Mesenchymal stem cell (in vitro differentiated cells and primary cell): ENCODE data around the gene PRKG1.

Source experiments
- DNase-seq: peaks from one replicate; pipeline ENCODE4 v3.0.0-alpha.2; 2013
- H2AFZ ChIP-seq: one replicate; pipeline ENCODE4 v1.6.1; 2013; ENCODE audit warnings: low read depth, mild to moderate bottlenecking, control low read depth, inconsistent platforms, low read length, moderate library complexity
- H2AK5ac ChIP-seq: 2 replicates; pipeline ENCODE4 v1.6.1; 2013; ENCODE audit warnings: low read length, moderate library complexity, mild to moderate bottlenecking, inconsistent platforms; ENCODE audit not compliant: severe bottlenecking
- H2BK120ac ChIP-seq: one replicate; pipeline ENCODE4 v1.6.1; 2013; ENCODE audit warnings: low read depth, mild to moderate bottlenecking, inconsistent platforms, low read length, moderate library complexity
- H2BK12ac ChIP-seq, 2 experiments: one replicate each; pipeline ENCODE4 v1.6.1; 2013; ENCODE audit warnings: inconsistent platforms in 2 of 2, low read length in 2 of 2, mild to moderate bottlenecking in 2 of 2, moderate library complexity in 2 of 2, control low read depth in 1 of 2
- H2BK15ac ChIP-seq: one replicate; pipeline ENCODE4 v1.6.1; 2013; ENCODE audit warnings: mild to moderate bottlenecking, low read depth, inconsistent platforms; ENCODE audit not compliant: poor library complexity, severe bottlenecking
- H2BK5ac ChIP-seq: 2 replicates; pipeline ENCODE4 v1.6.1; 2013; ENCODE audit warnings: low read depth, mild to moderate bottlenecking, low read length, control low read depth, inconsistent platforms; ENCODE audit not compliant: poor library complexity, severe bottlenecking
- H3K14ac ChIP-seq, 2 experiments: one replicate each; pipeline ENCODE4 v1.6.1; 2013; ENCODE audit warnings: inconsistent platforms in 2 of 2, low read length in 2 of 2, control low read depth in 1 of 2, mild to moderate bottlenecking in 1 of 2, moderate library complexity in 1 of 2
- H3K18ac ChIP-seq, 2 experiments: one replicate each; pipeline ENCODE4 v1.6.1; 2013; ENCODE audit warnings: inconsistent platforms in 2 of 2, low read length in 2 of 2, control low read depth in 1 of 2, low read depth in 1 of 2, mild to moderate bottlenecking in 1 of 2
- H3K23ac ChIP-seq, 2 experiments: one replicate each; pipeline ENCODE4 v1.6.1; 2013; ENCODE audit warnings: inconsistent platforms in 2 of 2, low read length in 2 of 2, mild to moderate bottlenecking in 2 of 2, moderate library complexity in 2 of 2, control low read depth in 1 of 2
- H3K27ac ChIP-seq: 2 replicates; pipeline ENCODE4 v1.5.1; 2013; ENCODE audit warnings: mild to moderate bottlenecking, moderate library complexity, low read length, control low read depth, inconsistent platforms; ENCODE audit not compliant: poor library complexity, severe bottlenecking
- H3K27me3 ChIP-seq, 2 experiments: 2 replicates each; pipeline versions ENCODE4 v1.6.1 to v1.7.0; 2013; ENCODE audit warnings: low read length in 2 of 2, mild to moderate bottlenecking in 2 of 2, moderate library complexity in 2 of 2, control low read depth in 1 of 2, inconsistent platforms in 1 of 2; ENCODE audit not compliant: control insufficient read depth in 1 of 2, insufficient read depth in 1 of 2
- H3K36me3 ChIP-seq, 2 experiments: 2 replicates each; pipeline versions ENCODE4 v1.6.1 to v1.7.0; 2013; ENCODE audit warnings: low read length in 2 of 2, control low read depth in 1 of 2, inconsistent platforms in 1 of 2, low read depth in 1 of 2, mild to moderate bottlenecking in 1 of 2; ENCODE audit not compliant: insufficient read depth in 2 of 2, control insufficient read depth in 1 of 2
- H3K4ac ChIP-seq, 2 experiments: one replicate each; pipeline ENCODE4 v1.6.1; 2013; ENCODE audit warnings: inconsistent platforms in 2 of 2, low read length in 2 of 2, mild to moderate bottlenecking in 2 of 2, moderate library complexity in 2 of 2, control low read depth in 1 of 2, low read depth in 1 of 2
- H3K4me1 ChIP-seq: 2 replicates; pipeline ENCODE4 v1.6.1; 2013; ENCODE audit warnings: low read depth, low read length, control low read depth; ENCODE audit not compliant: control insufficient read depth, insufficient read depth
- H3K4me2 ChIP-seq: 2 replicates; pipeline ENCODE4 v1.6.1; 2013; ENCODE audit warnings: low read length, mild to moderate bottlenecking, inconsistent platforms; ENCODE audit not compliant: poor library complexity, severe bottlenecking
- H3K4me3 ChIP-seq, 2 experiments: 2 replicates each; pipeline versions ENCODE4 v1.5.1 to v1.7.0; 2013; ENCODE audit warnings: low read length in 2 of 2, mild to moderate bottlenecking in 2 of 2, control low read depth in 1 of 2, low read depth in 1 of 2; ENCODE audit not compliant: insufficient read depth in 1 of 2
- H3K79me1 ChIP-seq: replicated peaks from 2 replicates; pipeline ENCODE4 v1.6.1; 2013; ENCODE audit warnings: mild to moderate bottlenecking, control low read depth, low read length, inconsistent platforms; ENCODE audit not compliant: poor library complexity, severe bottlenecking
- H3K9ac ChIP-seq: 2 replicates; pipeline ENCODE4 v1.7.0; 2013; ENCODE audit warnings: mild to moderate bottlenecking, low read length, moderate library complexity
- H3K9me3 ChIP-seq: 2 replicates; pipeline ENCODE4 v1.7.0; 2013; ENCODE audit warnings: mild to moderate bottlenecking, low read length; ENCODE audit not compliant: control insufficient read depth
- H4K8ac ChIP-seq: one replicate; pipeline ENCODE4 v1.6.1; 2013; ENCODE audit warnings: inconsistent platforms, mild to moderate bottlenecking, low read length, moderate library complexity
- H4K91ac ChIP-seq: one replicate; pipeline ENCODE4 v1.6.1; 2013; ENCODE audit warnings: mild to moderate bottlenecking, low read length, inconsistent platforms
- WGBS: methylation state at CpG from one replicate; pipeline ENCODE4 v1.1.7; 2013; ENCODE audit warnings: mixed read lengths; 5-methylcytosine and 5-hydroxymethylcytosine counted together

Gene PRKG1

GRCh38 chr10:51312817-51313216, 238.5 kb downstream of the PRKG1 start:
- no peak overlapping the region for H4K91ac ChIP-seq
- 83% methylated on average over 1 of the region's 2 CpGs for WGBS
- H3K4me3 ChIP-seq = no peak overlapping the region
- H3K4me2 ChIP-seq = no peak overlapping the region
- H2AK5ac ChIP-seq = no peak overlapping the region
- H3K9ac ChIP-seq = no peak overlapping the region
- no peak overlapping the region for H2BK5ac ChIP-seq
- no peak overlapping the region for H2BK15ac ChIP-seq
- H3K23ac ChIP-seq = no peak overlapping the region
- H3K27ac ChIP-seq = no peak overlapping the region
- no peak overlapping the region for H3K18ac ChIP-seq
- no peak for DNase-seq
- H3K27me3 ChIP-seq = no peaks in the 10 kb centered on the region
- no peak overlapping the region for H3K4ac ChIP-seq
- no peak overlapping the region for H3K14ac ChIP-seq
- H2BK120ac ChIP-seq = no peak overlapping the region
- H4K8ac ChIP-seq = no peak overlapping the region
- no peak overlapping the region for H2BK12ac ChIP-seq
- H3K36me3 ChIP-seq = no peaks in the 10 kb centered on the region
- H3K79me1 ChIP-seq = no peaks in the 10 kb centered on the region
- H2AFZ ChIP-seq = no peak overlapping the region
- no peaks in the 10 kb centered on the region for H3K4me1 ChIP-seq
- H3K9me3 ChIP-seq = no peaks in the 10 kb centered on the region

GRCh38 chr10:51313251-51313650, 239.0 kb downstream of the PRKG1 start:
- Histone ChIP-seq H2BK15ac (no peak overlapping the region), H3K36me3 (no peaks in the 10 kb centered on the region), H3K79me1 (no peaks in the 10 kb centered on the region), H4K91ac (no peak overlapping the region), H3K14ac (no peak overlapping the region), H2BK120ac (no peak overlapping the region), H3K27me3 (no peaks in the 10 kb centered on the region), H3K4me3 (no peak overlapping the region), H3K18ac (no peak overlapping the region), H3K4me2 (no peak overlapping the region), H2AFZ (no peak overlapping the region), H2AK5ac (no peak overlapping the region), H3K4ac (no peak overlapping the region), H3K23ac (no peak overlapping the region), H2BK12ac (no peak overlapping the region), H3K9ac (no peak overlapping the region), H3K27ac (no peak overlapping the region), H4K8ac (no peak overlapping the region), H3K4me1 (no peaks in the 10 kb centered on the region), H3K9me3 (no peaks in the 10 kb centered on the region), H2BK5ac (no peak overlapping the region)
- no CpG with 5 or more reads among the region's 2 CpGs for WGBS
- no peak for DNase-seq

GRCh38 chr10:51313773-51314478, 239.6 kb downstream of the PRKG1 start:
- H3K14ac ChIP-seq = no peak overlapping the region
- no peaks in the 10 kb centered on the region for H3K27me3 ChIP-seq
- H3K9ac ChIP-seq = no peak overlapping the region
- H3K4me2 ChIP-seq = no peak overlapping the region
- H3K9me3 ChIP-seq = no peaks in the 10 kb centered on the region
- no peak overlapping the region for H3K18ac ChIP-seq
- DNase-seq = no peak
- H3K4ac ChIP-seq = no peak overlapping the region
- no peak overlapping the region for H3K23ac ChIP-seq
- H4K8ac ChIP-seq = no peak overlapping the region
- no peak overlapping the region for H2BK15ac ChIP-seq
- WGBS = 90% methylated on average over 3 of the region's 3 CpGs
- H3K4me3 ChIP-seq = no peak overlapping the region
- no peak overlapping the region for H2AK5ac ChIP-seq
- no peaks in the 10 kb centered on the region for H3K79me1 ChIP-seq
- no peaks in the 10 kb centered on the region for H3K4me1 ChIP-seq
- H3K27ac ChIP-seq = no peak overlapping the region
- no peak overlapping the region for H2BK120ac ChIP-seq
- H4K91ac ChIP-seq = no peak overlapping the region
- no peak overlapping the region for H2BK12ac ChIP-seq
- H3K36me3 ChIP-seq = no peaks in the 10 kb centered on the region
- H2AFZ ChIP-seq = no peak overlapping the region
- no peak overlapping the region for H2BK5ac ChIP-seq

DNA sequence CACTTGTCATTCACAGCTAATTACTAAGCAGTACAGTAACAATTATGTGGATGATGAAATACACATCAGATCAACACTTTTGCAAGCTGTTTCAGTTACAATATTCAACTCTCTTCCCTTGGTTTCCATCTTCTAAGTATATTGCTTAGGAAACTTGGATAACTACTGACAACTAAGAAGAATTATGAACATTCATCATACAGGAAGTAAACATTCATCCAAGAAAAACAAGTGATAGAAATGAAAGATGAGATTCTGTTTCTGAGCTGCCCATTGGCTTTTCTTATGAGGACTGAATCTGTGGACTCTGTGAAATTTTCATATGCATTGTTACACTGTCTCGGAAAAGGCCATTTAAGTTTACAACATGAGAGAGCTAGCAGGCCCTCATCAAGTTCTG, 240.2 kb downstream of the PRKG1 start:
- 79% methylated on average over 1 of the region's 1 CpG for WGBS
- H2BK5ac ChIP-seq = no peak overlapping the region
- H3K4me3 ChIP-seq = no peak overlapping the region
- no peaks in the 10 kb centered on the region for H3K79me1 ChIP-seq
- H3K36me3 ChIP-seq = no peaks in the 10 kb centered on the region
- no peak overlapping the region for H4K8ac ChIP-seq
- no peak overlapping the region for H3K27ac ChIP-seq
- H2AK5ac ChIP-seq = no peak overlapping the region
- no peak overlapping the region for H3K4ac ChIP-seq
- no peak overlapping the region for H2BK120ac ChIP-seq
- H3K9ac ChIP-seq = no peak overlapping the region
- DNase-seq = no peak
- no peak overlapping the region for H4K91ac ChIP-seq
- H2BK12ac ChIP-seq = no peak overlapping the region
- H3K4me1 ChIP-seq = no peaks in the 10 kb centered on the region
- no peak overlapping the region for H3K14ac ChIP-seq
- H3K18ac ChIP-seq = no peak overlapping the region
- H2BK15ac ChIP-seq = no peak overlapping the region
- H2AFZ ChIP-seq = no peak overlapping the region
- no peaks in the 10 kb centered on the region for H3K9me3 ChIP-seq
- H3K4me2 ChIP-seq = no peak overlapping the region
- no peak overlapping the region for H3K23ac ChIP-seq
- H3K27me3 ChIP-seq = no peaks in the 10 kb centered on the region
